OCI-LY3 (cell line): Measurements from ENCODE around the gene TCF20.

ENCODE experiments used
- CTCF ChIP-seq: fragments of 200-600, 300-600 bp; sonication (generic); IDR thresholded peaks from 2 replicates; pipeline ENCODE4 v1.5.1; 2014; ENCODE audit warnings: antibody characterized with exemption, low read length, low read depth
- EZH2phosphoT487 ChIP-seq: fragments of 200-600 bp; shearing (Covaris generic); IDR thresholded peaks from 2 replicates; pipeline ENCODE4 v1.6.1; 2018; ENCODE audit warnings: antibody characterized with exemption, mixed run types, low read depth

- no peak for TF ChIP-seq CTCF
- no peak for TF ChIP-seq EZH2phosphoT487
Measured at GRCh38 chr22:42222140-42222539, 48.3 kb downstream of the TCF20 start.
